Spinal cord (tissue), 10 donors: ENCODE results near the gene LMBR1. TPM values are rescaled to one million over a fixed set of nuclear protein-coding genes. Genes with fewer than 3 reads are reported as not detected.

Experiments used
- DNase-seq, 6 donors: peaks; one replicate each; pipeline versions ENCODE4 v3.0.0 to v3.0.0-alpha.2; 2013 to 2015; ENCODE audit warnings: low spot score in 6 of 6, low read depth in 4 of 6
- H3K27ac ChIP-seq: one replicate; pipeline ENCODE4 v1.5.1; 2013; ENCODE audit warnings: low read depth, low read length, control low read depth
- H3K27me3 ChIP-seq: one replicate; pipeline ENCODE4 v1.6.1; 2013; ENCODE audit warnings: low read length; ENCODE audit not compliant: control insufficient read depth, insufficient read depth
- H3K36me3 ChIP-seq: one replicate; pipeline ENCODE4 v1.6.1; 2013; ENCODE audit warnings: low read length; ENCODE audit not compliant: control insufficient read depth, insufficient read depth
- H3K4me1 ChIP-seq: one replicate; pipeline ENCODE4 v1.6.1; 2013; ENCODE audit warnings: low read length; ENCODE audit not compliant: control insufficient read depth, insufficient read depth
- H3K4me3 ChIP-seq: one replicate; pipeline ENCODE4 v1.5.1; 2013; ENCODE audit warnings: low read depth, low read length, control low read depth
- H3K9me3 ChIP-seq: one replicate; pipeline ENCODE4 v1.6.1; 2013; ENCODE audit warnings: low read length; ENCODE audit not compliant: control insufficient read depth, insufficient read depth
- WGBS: methylation state at CpG from one replicate; pipeline ENCODE4 v1.1.5; 2013; ENCODE audit warnings: missing lambda C conversion rate; ENCODE audit not compliant: insufficient coverage; 5-methylcytosine and 5-hydroxymethylcytosine counted together
- polyA plus RNA-seq, 2 donors: library from polyadenylated mRNA; unstranded; fragments of 120-200 nt; gene quantifications; one replicate each; pipeline ENCODE4 v1.2.1, GENCODE V29; 2013; ENCODE audit not compliant: insufficient read length in 2 of 2
- total RNA-seq, 2 donors: library from RNA; depleted of rRNA in 1 of 2; stranded (reverse); fragments of 120-200 nt in 1 of 2; fragments of >200 nt in 1 of 2; gene quantifications; one replicate each; pipeline versions ENCODE4 v1.2.3 to v1.2.4, GENCODE V29; 2013 to 2014
- donor health status: healthy.

The LMBR1 gene
- total and polyA plus RNA-seq, 4 donors: 54.9 to 164 (median 64.1) TPM

- Histone ChIP-seq H3K4me1 (no peaks in the 10 kb centered on the region), H3K27me3 (no peaks in the 10 kb centered on the region), H3K27ac (no peak overlapping the region), H3K9me3 (no peaks in the 10 kb centered on the region), H3K36me3 (peaks cover 34% of the 10 kb centered on the region), H3K4me3 (no peak overlapping the region)
- peak in 1 of 6 donors; percentile 43 for DNase-seq
- 85% methylated on average over 8 of the region's 9 CpGs for WGBS
These were observed 217.3 kb downstream of the LMBR1 start for GRCh38 chr7:156675721-156676120.

- WGBS: 93% methylated on average over 5 of the region's 9 CpGs
- Histone ChIP-seq H3K27ac (no peak overlapping the region), H3K36me3 (peaks cover 34% of the 10 kb centered on the region)
These were observed 219.1 kb downstream of the LMBR1 start for GRCh38 chr7:156673902-156674301.

GRCh38 chr7:156673454-156673853 lies 219.5 kb downstream of the LMBR1 start:
- no peaks in the 10 kb centered on the region for H3K4me1 ChIP-seq
- DNase-seq: no peak
- H3K4me3 ChIP-seq: no peak overlapping the region
- no peak overlapping the region for H3K27ac ChIP-seq
- H3K9me3 ChIP-seq: no peaks in the 10 kb centered on the region
- 58% methylated on average over 4 of the region's 6 CpGs for WGBS
- H3K36me3 ChIP-seq: peaks cover 33% of the 10 kb centered on the region
- no peaks in the 10 kb centered on the region for H3K27me3 ChIP-seq

More at GRCh38 chr7:156673902-156674301, 219.1 kb downstream of the LMBR1 start:
- no peaks in the 10 kb centered on the region for H3K4me1 ChIP-seq
- no peak overlapping the region for H3K4me3 ChIP-seq
- H3K9me3 ChIP-seq: no peaks in the 10 kb centered on the region
- no peaks in the 10 kb centered on the region for H3K27me3 ChIP-seq
- DNase-seq: no peak

GRCh38 chr7:156669035-156669828 lies 223.8 kb downstream of the LMBR1 start:
- Histone ChIP-seq H3K36me3 (peaks cover 18% of the 10 kb centered on the region), H3K9me3 (no peaks in the 10 kb centered on the region), H3K4me3 (no peak overlapping the region), H3K27me3 (no peaks in the 10 kb centered on the region), H3K27ac (no peak overlapping the region), H3K4me1 (no peaks in the 10 kb centered on the region)
- no peak for DNase-seq
- WGBS: 95% methylated on average over 13 of the region's 19 CpGs

- DNase-seq: no peak
- H3K27ac ChIP-seq: no peak overlapping the region
- no peak overlapping the region for H3K4me3 ChIP-seq
- H3K4me1 ChIP-seq: no peaks in the 10 kb centered on the region
- H3K27me3 ChIP-seq: no peaks in the 10 kb centered on the region
- peaks cover 18% of the 10 kb centered on the region for H3K36me3 ChIP-seq
- no peaks in the 10 kb centered on the region for H3K9me3 ChIP-seq
- 95% methylated on average over 12 of the region's 13 CpGs for WGBS
These were observed 224.7 kb downstream of the LMBR1 start for GRCh38 chr7:156668130-156668741.

GRCh38 chr7:156667110-156667426 lies 225.9 kb downstream of the LMBR1 start:
- Histone ChIP-seq H3K27me3 (no peaks in the 10 kb centered on the region), H3K4me3 (no peak overlapping the region), H3K36me3 (peaks cover 14% of the 10 kb centered on the region), H3K9me3 (no peaks in the 10 kb centered on the region), H3K27ac (no peak overlapping the region), H3K4me1 (no peaks in the 10 kb centered on the region)
- DNase-seq: no peak
- WGBS: no CpG with 5 or more reads among the region's 1 CpG

- Histone ChIP-seq H3K36me3 (peaks cover 14% of the 10 kb centered on the region), H3K27me3 (no peaks in the 10 kb centered on the region), H3K4me1 (no peaks in the 10 kb centered on the region), H3K27ac (no peak overlapping the region), H3K9me3 (no peaks in the 10 kb centered on the region), H3K4me3 (no peak overlapping the region)
- WGBS: 77% methylated on average over 3 of the region's 8 CpGs
- DNase-seq: no peak
These were observed 226.4 kb downstream of the LMBR1 start for GRCh38 chr7:156666368-156667109.

- H3K4me3 ChIP-seq: no peak overlapping the region
- H3K4me1 ChIP-seq: no peaks in the 10 kb centered on the region
- DNase-seq: no peak
- no peak overlapping the region for H3K27ac ChIP-seq
- no peaks in the 10 kb centered on the region for H3K27me3 ChIP-seq
- peaks cover 14% of the 10 kb centered on the region for H3K36me3 ChIP-seq
- no CpG with 5 or more reads among the region's 4 CpGs for WGBS
- H3K9me3 ChIP-seq: no peaks in the 10 kb centered on the region
These were observed 227.9 kb downstream of the LMBR1 start for GRCh38 chr7:156665101-156665500.

- no peaks in the 10 kb centered on the region for H3K27me3 ChIP-seq
- 90% methylated on average over 2 of the region's 4 CpGs for WGBS
- H3K36me3 ChIP-seq: no peaks in the 10 kb centered on the region
- H3K9me3 ChIP-seq: no peaks in the 10 kb centered on the region
- no peak overlapping the region for H3K4me3 ChIP-seq
- no peaks in the 10 kb centered on the region for H3K4me1 ChIP-seq
- DNase-seq: no peak
- no peak overlapping the region for H3K27ac ChIP-seq
These were observed 230.7 kb downstream of the LMBR1 start for GRCh38 chr7:156662277-156662676.
